Thymus (tissue), 11 donors: ENCODE results near the gene ADIG. TPM values are rescaled to one million over a fixed set of nuclear protein-coding genes. Genes with fewer than 3 reads are reported as not detected.
"Not testable (repeated sequence)": the region's sequence is repeated elsewhere in the genome, so short reads cannot be mapped to it uniquely, and the experiment has no call there.

Source experiments
- DNase-seq, 9 donors: peaks; one replicate each; pipeline ENCODE4 v3.0.0-alpha.2; 2013; ENCODE audit warnings: low spot score in 9 of 9, low read depth in 6 of 9, missing footprints in 1 of 9
- H3K27ac ChIP-seq, 2 donors: one replicate each; pipeline ENCODE4 v1.5.1; 2013; ENCODE audit warnings: control low read depth in 1 of 2, low read depth in 1 of 2, low read length in 1 of 2, mild to moderate bottlenecking in 1 of 2, moderate library complexity in 1 of 2
- H3K27me3 ChIP-seq, 2 donors: one replicate each; pipeline ENCODE4 v1.5.1; 2013; ENCODE audit warnings: low read length in 1 of 2; ENCODE audit not compliant: control insufficient read depth in 2 of 2, insufficient read depth in 1 of 2
- H3K36me3 ChIP-seq, 2 donors: one replicate each; pipeline ENCODE4 v1.5.1; 2013; ENCODE audit warnings: low read length in 1 of 2, mild to moderate bottlenecking in 1 of 2, moderate library complexity in 1 of 2; ENCODE audit not compliant: control insufficient read depth in 2 of 2, insufficient read depth in 2 of 2
- H3K4me1 ChIP-seq, 2 donors: one replicate each; pipeline ENCODE4 v1.5.1; 2013; ENCODE audit warnings: low read length in 2 of 2; ENCODE audit not compliant: control insufficient read depth in 2 of 2, insufficient read depth in 2 of 2
- H3K4me3 ChIP-seq, 2 donors: one replicate each; pipeline ENCODE4 v1.5.1; 2013; ENCODE audit warnings: low read length in 2 of 2, control low read depth in 1 of 2, mild to moderate bottlenecking in 1 of 2
- H3K9me3 ChIP-seq, 2 donors: one replicate each; pipeline ENCODE4 v1.5.1; 2013; ENCODE audit warnings: low read length in 1 of 2, mild to moderate bottlenecking in 1 of 2; ENCODE audit not compliant: control insufficient read depth in 2 of 2, insufficient read depth in 1 of 2
- WGBS: extraction: QIAGEN DNeasy Blood & Tissue Kit; methylation state at CpG from one replicate; pipeline ENCODE4 v1.1.7; 2013; 5-methylcytosine and 5-hydroxymethylcytosine counted together
- polyA plus RNA-seq: library from polyadenylated mRNA; stranded (reverse); fragments of 200-250 nt; gene quantifications from one replicate; pipeline ENCODE4 v1.2.3, GENCODE V29; 2013
- total RNA-seq: library from RNA; stranded (reverse); fragments of 120-200 nt; gene quantifications from one replicate; pipeline ENCODE4 v1.2.4, GENCODE V29; 2013
- donor health status: healthy.

The ADIG gene
- total and polyA plus RNA-seq, 2 donors, result not detected

GRCh38 chr20:38591474-38592410, 10.7 kb downstream of the ADIG start:
- H3K4me3 ChIP-seq, result no peak overlapping the region
- H3K4me1 ChIP-seq, result no peaks in the 10 kb centered on the region
- no peak overlapping the region for H3K27ac ChIP-seq
- no peak for DNase-seq
- H3K36me3 ChIP-seq, result no peaks in the 10 kb centered on the region
- H3K9me3 ChIP-seq, result no peaks in the 10 kb centered on the region
- H3K27me3 ChIP-seq, result no peaks in the 10 kb centered on the region
- WGBS, result 91% methylated on average over 21 of the region's 21 CpGs

- DNase-seq, H3K36me3 ChIP-seq, H3K27me3 ChIP-seq, H3K27ac ChIP-seq, H3K9me3 ChIP-seq, H3K4me3 ChIP-seq, H3K4me1 ChIP-seq: not testable (repeated sequence)
- WGBS, result 91% methylated on average over 3 of the region's 3 CpGs
Measured at GRCh38 chr20:38592411-38592790, 11.4 kb downstream of the ADIG start.

DNA sequence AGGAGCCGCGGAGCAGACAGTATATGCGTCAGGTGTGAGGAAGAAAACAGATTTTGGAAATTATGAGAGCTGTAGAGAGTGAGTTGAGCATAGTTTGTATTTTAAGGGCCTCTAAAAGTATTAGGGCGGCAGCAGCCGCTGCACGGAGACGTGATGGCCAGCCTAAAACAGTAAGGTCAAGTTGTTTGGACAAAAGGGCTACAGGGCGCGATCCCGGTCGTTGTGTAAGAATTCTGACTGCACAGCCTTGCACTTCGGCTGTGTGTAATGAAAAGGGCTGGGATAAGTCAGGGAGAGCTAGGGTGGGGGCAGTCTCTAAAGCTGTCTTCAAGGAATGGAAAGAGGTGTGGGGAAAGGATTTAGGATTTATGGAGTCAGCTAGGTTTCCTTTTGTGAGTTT, 13.3 kb downstream of the ADIG start:
- not testable (repeated sequence) for H3K27ac ChIP-seq, DNase-seq, H3K4me1 ChIP-seq, H3K9me3 ChIP-seq, H3K36me3 ChIP-seq, H3K4me3 ChIP-seq, H3K27me3 ChIP-seq
- WGBS, result 96% methylated on average over 12 of the region's 12 CpGs

DNA sequence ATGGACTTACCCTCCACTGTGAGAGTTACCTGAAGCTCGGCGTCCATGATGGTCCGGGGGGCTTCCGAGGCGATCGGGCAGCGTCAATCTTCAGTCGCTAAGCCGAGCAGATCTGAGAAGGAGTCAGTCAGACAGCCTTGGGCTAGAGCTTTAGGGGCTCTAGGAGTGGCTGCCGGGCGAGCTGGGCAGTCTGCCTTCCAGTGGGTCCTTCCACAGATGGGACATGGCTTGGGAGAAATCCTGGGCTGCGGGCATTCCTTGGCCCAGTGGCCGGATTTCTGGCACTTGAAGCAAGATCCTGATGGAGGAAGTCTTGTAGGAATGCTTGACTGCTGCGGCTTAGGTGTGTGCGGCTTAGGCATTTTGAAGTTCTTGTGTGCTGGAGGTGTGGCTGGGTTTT, 14.9 kb downstream of the ADIG start:
- DNase-seq, H3K4me1 ChIP-seq, H3K4me3 ChIP-seq, H3K9me3 ChIP-seq, H3K36me3 ChIP-seq, H3K27ac ChIP-seq: not testable (repeated sequence)
- WGBS, result 96% methylated on average over 15 of the region's 15 CpGs
- peaks cover 0 to 16% of the 10 kb centered on the region in 2 donors for H3K27me3 ChIP-seq

- Histone ChIP-seq H3K27ac (no peak overlapping the region), H3K4me1 (no peaks in the 10 kb centered on the region), H3K9me3 (no peaks in the 10 kb centered on the region), H3K4me3 (no peak overlapping the region), H3K27me3 (peaks cover 8 to 41% of the 10 kb centered on the region in 2 donors), H3K36me3 (no peaks in the 10 kb centered on the region)
- no peak for DNase-seq
- 86% methylated on average over 9 of the region's 9 CpGs for WGBS
Measured at GRCh38 chr20:38599410-38599882, 18.4 kb downstream of the ADIG start.

DNA sequence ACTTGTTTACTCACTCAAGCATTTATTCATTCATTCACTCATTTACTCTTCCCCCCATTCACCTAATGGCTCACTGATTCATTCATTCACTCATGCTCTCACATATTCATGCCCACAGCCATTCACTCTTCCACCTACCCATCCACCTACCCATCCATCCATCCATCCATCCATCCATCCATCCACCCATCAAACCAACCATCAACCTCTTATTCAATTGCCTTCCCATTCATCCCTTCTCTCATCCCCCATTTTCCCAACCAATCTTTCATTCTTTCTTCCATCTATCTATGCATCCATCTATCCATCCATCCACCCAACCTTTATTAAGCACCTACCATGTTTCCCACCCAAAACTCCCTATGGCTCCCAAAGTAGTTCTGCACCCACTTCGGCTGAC, 19.1 kb downstream of the ADIG start:
- H3K4me1 ChIP-seq, result no peaks in the 10 kb centered on the region
- no peak overlapping the region for H3K27ac ChIP-seq
- no peak overlapping the region for H3K4me3 ChIP-seq
- no peaks in the 10 kb centered on the region for H3K36me3 ChIP-seq
- WGBS, result 95% methylated on average over 1 of the region's 1 CpG
- no peaks in the 10 kb centered on the region for H3K9me3 ChIP-seq
- H3K27me3 ChIP-seq, result peaks cover 8 to 41% of the 10 kb centered on the region in 2 donors
- DNase-seq, result no peak

DNA sequence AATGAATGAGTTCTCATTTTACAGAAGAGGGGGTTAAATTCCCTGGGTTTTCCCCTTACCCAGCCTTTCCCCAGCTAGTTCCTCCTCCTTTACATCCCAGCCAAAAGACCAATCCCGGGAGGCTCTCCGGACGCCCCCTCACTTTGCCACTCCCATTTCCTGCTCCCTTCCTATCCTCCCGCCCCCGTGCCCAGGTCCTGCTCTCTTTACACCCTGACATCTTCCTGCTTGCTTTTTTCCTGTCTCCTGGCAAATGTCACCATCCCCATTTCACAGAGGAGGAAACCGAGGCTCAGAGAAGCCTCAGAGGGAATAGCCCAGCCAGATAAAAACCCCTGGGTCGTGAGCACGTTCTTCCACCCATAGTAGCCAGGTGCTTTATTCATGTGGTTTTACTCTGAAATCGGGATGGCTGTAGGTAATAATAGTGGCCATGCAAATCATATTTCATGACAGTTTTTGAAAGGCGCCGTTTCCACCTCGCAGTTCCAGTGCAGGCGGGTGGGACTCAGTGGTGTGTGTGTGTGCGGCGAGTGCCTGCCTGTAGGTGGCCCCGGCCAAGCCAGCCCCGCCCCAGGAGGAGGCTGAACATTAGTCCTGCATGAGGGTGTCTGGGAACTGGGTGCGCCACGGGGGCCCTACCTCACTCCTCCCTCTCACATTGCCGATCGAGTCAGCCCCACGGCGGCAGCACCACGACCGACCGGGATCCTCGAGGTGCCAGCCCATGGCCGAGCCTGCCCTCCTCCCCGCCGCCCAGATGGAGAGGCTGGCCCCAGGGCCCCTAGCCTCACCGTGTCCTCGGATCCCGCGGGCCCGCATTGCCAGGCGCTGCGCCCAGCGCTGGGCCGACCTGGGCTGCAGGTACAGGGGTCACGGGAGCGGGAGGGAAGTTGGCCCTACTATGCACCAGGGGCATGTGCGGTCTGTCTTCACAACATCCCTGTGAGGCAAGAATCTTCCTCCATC, 20.5 kb downstream of the ADIG start, which contains the start of gene ARHGAP40:
Gene ARHGAP40 (plus strand): TSS at position 594 of the 969 bp plus-strand sequence.
- Histone ChIP-seq H3K36me3 (no peaks in the 10 kb centered on the region), H3K27me3 (peaks cover 8 to 42% of the 10 kb centered on the region in 2 donors), H3K4me3 (no peak within 1 kb of the TSS), H3K9me3 (no peaks in the 10 kb centered on the region), H3K27ac (no peak within 1 kb of the TSS), H3K4me1 (no peaks in the 10 kb centered on the region)
- DNase-seq, result no peak
- 10% methylated on average over 42 of the region's 42 CpGs for WGBS

DNA sequence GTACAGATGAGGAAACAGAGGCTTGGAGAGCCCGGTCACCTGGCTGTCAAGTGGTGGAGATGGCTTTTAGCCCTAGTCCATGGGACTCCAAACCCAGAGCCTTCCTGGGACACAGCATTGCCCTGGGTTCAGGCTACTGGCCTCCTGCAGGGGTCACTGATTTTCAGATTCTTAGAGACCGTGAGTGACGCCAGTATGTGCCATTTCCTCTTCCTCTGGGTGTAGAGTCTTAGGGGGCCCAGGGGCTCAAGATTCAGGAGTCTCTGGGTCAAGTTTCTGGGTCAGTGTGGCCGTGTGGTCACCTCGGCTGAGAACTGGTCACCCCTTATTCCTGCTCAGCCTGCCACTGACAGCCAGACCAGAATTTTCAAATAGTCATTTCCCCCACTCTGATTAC, 21.2 kb downstream of the ADIG start:
- Histone ChIP-seq H3K4me3 (no peak overlapping the region), H3K4me1 (no peaks in the 10 kb centered on the region), H3K36me3 (no peaks in the 10 kb centered on the region), H3K27ac (no peak overlapping the region), H3K27me3 (peaks cover 11 to 49% of the 10 kb centered on the region in 2 donors), H3K9me3 (no peaks in the 10 kb centered on the region)
- 32% methylated on average over 5 of the region's 5 CpGs for WGBS
- DNase-seq, result no peak

DNA sequence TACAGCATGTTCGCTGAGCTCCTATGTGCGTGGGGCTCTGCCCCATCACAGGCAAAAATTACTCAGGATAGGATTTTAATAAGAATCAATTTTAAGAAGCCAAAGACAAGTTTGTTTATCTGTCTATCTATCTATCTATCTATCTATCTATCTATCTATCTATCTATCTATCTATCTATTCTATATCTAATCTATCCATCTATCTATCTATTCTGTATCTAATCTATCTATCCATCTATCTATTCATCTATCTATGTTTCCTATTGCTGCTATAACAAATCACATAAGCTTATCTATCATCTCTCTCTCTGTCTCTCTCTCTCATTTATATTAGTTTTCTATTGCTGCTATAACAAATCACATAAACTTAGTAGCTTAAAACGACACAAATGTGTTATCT, 22.3 kb downstream of the ADIG start:
- no peaks in the 10 kb centered on the region for H3K4me1 ChIP-seq
- H3K9me3 ChIP-seq, result no peaks in the 10 kb centered on the region
- H3K27ac ChIP-seq, result no peak overlapping the region
- H3K36me3 ChIP-seq, result no peaks in the 10 kb centered on the region
- DNase-seq, result no peak
- no peak overlapping the region for H3K4me3 ChIP-seq
- H3K27me3 ChIP-seq, result peaks cover 11 to 55% of the 10 kb centered on the region in 2 donors
- WGBS, result 85% methylated on average over 3 of the region's 3 CpGs
